ENCODE results near the gene ERLEC1.
"Not testable (repeated sequence)": the region's sequence is repeated elsewhere in the genome, so short reads cannot be mapped to it uniquely, and the experiment has no call there.

ERLEC1 gene

GRCh38 chr2:53828331-53828730 is 41.5 kb downstream of the ERLEC1 start:
- no peak for TF ChIP-seq CTCF (IDR thresholded peaks at IDR 0.05; ENCODE audit: low read depth, low read length, missing control alignments)
- DNase-seq (ENCODE audit: extremely low read depth, low read depth), result no peak
- no peak overlapping the region for H3K4me3 ChIP-seq (replicated peaks; ENCODE audit: low read depth, low read length)

DNA sequence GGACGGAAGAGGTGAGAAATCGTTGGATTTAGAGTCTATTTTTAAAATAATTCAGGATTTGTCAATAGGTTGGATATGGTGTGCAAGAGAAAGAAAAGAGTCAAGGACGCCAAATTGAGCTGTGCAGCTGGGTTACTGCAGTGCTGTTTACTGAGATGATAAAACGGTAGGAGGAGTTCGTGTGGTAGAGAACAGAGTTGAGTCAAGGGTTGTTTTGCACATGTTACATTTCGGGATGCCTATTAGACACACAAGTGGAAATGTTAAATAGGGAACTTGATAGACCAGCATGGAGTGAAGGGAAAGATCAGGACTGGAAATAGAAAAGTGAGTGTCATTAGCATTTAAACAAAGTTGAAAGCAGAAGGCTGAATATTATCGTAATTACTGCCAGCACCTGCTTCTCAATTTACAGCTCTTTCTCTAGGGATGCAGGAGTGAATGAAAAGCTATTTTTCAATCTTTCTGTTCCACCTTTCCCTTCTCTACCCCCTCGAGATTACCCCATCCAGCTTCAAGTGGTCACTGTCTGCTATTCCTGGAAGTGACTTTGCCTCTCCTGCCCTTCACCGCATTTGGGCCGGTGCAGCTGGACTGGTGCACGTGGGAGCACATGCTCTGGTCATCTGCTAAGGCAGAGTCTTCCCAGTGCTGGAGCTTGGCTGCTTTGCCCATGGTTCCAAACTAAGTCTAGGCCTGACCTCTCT is 42.6 kb downstream of the ERLEC1 start:
- no peak overlapping the region for H3K4me3 ChIP-seq (replicated peaks; ENCODE audit: low read depth, low read length)
- TF ChIP-seq CTCF (IDR thresholded peaks at IDR 0.05; ENCODE audit: low read depth, low read length, missing control alignments), result no peak
- no peak for DNase-seq (ENCODE audit: extremely low read depth, low read depth)

DNA sequence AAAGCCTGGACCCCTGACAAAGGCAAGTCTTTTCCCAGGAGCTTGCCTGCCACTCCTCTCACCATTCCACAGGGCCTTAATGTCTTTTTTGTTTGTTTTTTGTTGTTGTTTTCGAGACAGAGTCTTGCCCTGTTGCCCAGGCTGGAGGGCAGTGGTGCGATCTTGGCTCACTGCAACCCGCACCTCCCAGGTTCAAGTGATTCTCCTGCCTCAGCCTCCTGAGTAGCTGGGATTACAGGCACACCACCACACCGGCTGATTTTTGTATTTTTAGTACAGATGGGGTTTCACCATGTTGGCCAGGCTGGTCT is 43.1 kb downstream of the ERLEC1 start:
- DNase-seq (ENCODE audit: extremely low read depth, low read depth); H3K4me3 ChIP-seq (replicated peaks; ENCODE audit: low read depth, low read length): not testable (repeated sequence)

GRCh38 chr2:53840580-53840979 is 53.7 kb downstream of the ERLEC1 start:
- no peak for TF ChIP-seq CTCF (IDR thresholded peaks at IDR 0.05; ENCODE audit: low read depth, low read length, missing control alignments)

DNA sequence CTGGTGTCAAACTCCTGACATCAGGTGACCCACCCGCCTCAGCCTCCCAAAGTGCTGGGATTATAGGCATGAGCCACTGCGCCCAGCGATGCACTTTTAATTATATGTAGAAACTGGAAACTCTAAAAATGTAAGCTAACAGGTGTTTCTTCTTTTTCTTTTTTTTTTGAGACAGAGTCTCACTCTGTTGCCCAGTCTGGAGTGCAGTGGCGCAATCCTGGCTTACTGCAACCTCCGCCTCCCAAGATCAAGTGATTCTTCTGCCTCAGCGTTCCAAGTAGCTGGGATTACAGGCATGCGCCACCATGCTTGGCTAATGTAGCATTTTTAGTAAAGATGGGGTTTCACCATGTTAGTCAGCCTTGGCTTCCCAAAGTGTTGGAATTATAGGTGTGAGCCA is 54.8 kb downstream of the ERLEC1 start:
- DNase-seq (ENCODE audit: extremely low read depth, low read depth); H3K4me3 ChIP-seq (replicated peaks; ENCODE audit: low read depth, low read length): not testable (repeated sequence)

More at GRCh38 chr2:53840580-53840979, 53.7 kb downstream of the ERLEC1 start:
- DNase-seq (ENCODE audit: extremely low read depth, low read depth), result no peak
- no peak overlapping the region for H3K4me3 ChIP-seq (replicated peaks; ENCODE audit: low read depth, low read length)

GRCh38 chr2:53842891-53843290 is 56.0 kb downstream of the ERLEC1 start:
- H3K4me3 ChIP-seq (replicated peaks; ENCODE audit: low read depth, low read length), result no peak overlapping the region
- TF ChIP-seq CTCF (IDR thresholded peaks at IDR 0.05; ENCODE audit: low read depth, low read length, missing control alignments), result no peak
- no peak for DNase-seq (ENCODE audit: extremely low read depth, low read depth)

DNA sequence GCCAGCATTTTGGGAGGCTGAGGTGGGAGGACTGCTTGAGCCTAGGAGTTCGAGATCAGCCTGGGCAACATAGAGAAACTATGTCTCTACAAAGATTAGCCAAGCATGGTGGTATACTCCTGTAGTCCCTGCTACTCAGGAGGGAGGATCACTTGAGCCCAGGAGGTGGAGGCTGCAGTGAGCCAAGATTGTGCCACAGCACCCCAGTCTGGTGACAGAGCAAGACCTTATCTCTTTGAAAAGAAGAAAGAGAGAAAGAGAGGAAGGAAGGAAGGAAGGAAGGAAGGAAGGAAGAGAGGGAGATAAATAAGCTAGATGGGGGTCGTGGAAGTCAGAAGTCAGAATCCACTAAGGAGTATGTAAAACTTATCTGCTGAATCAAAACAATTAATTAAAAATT is 56.8 kb downstream of the ERLEC1 start:
- DNase-seq (ENCODE audit: extremely low read depth, low read depth), result no peak

More for the DNA sequence above, 56.8 kb downstream of the ERLEC1 start:
- no peak for TF ChIP-seq CTCF (IDR thresholded peaks at IDR 0.05; ENCODE audit: low read depth, low read length, missing control alignments)
- H3K4me3 ChIP-seq (replicated peaks; ENCODE audit: low read depth, low read length), result no peak overlapping the region
